Measurements from ENCODE around the gene ACVRL1. TPM values are rescaled to one million over a fixed set of nuclear protein-coding genes. Genes with fewer than 3 reads are reported as not detected.

The ACVRL1 gene
- total and polyA plus RNA-seq, 10 of the 15 experiments (the other 5 are each of a cell fraction or from before 2014, with no cell fraction given) = not detected

GRCh38 chr12:51971679-51972421 lies 64.5 kb downstream of the ACVRL1 start (continued):
- TF ChIP-seq GABPA (IDR thresholded peaks at IDR 0.05; ENCODE audit: low read depth) (no peak), USF1 (IDR thresholded peaks at IDR 0.05; ENCODE audit: borderline replicate concordance, extremely low read length, insufficient read depth, low read depth, low read length) (no peak), ZBED1 (IDR thresholded peaks at IDR 0.05; ENCODE audit: borderline replicate concordance) (no peak), FOXM1 (IDR thresholded peaks at IDR 0.05; ENCODE audit: low read depth, low read length) (no peak), SMAD5 (IDR thresholded peaks at IDR 0.05; ENCODE audit: low read depth) (no peak), KLF5 (IDR thresholded peaks at IDR 0.05; ENCODE audit: partially characterized antibody) (no peak), ZZZ3 (IDR thresholded peaks at IDR 0.05; ENCODE audit: control insufficient read depth, insufficient read length, low read depth) (no peak), IKZF1 (conservative IDR thresholded peaks at IDR 0.05) (no peak; the same call in 1 of the 2 replicates), ESRRA (IDR thresholded peaks at IDR 0.05; ENCODE audit: low read length) (no peak), STAT1 (conservative IDR thresholded peaks at IDR 0.05) (no peak), NKRF (conservative IDR thresholded peaks at IDR 0.05) (no peak), E4F1 (IDR thresholded peaks at IDR 0.05; ENCODE audit: borderline replicate concordance, partially characterized antibody) (no peak), RUNX3 (IDR thresholded peaks at IDR 0.05; ENCODE audit: low read length) (peak; percentile 89), JUNB (IDR thresholded peaks at IDR 0.05) (no peak), ZNF687 (IDR thresholded peaks at IDR 0.05) (no peak), STAT3 (IDR thresholded peaks at IDR 0.05; ENCODE audit: low read depth, low read length) (no peak), NFXL1 (IDR thresholded peaks at IDR 0.05; ENCODE audit: borderline replicate concordance) (no peak), RB1 (IDR thresholded peaks at IDR 0.05; ENCODE audit: borderline replicate concordance) (no peak)

Data from GM12878 (cell line).